ENCODE data around the gene CHD6. TPM values are rescaled to one million over a fixed set of nuclear protein-coding genes. Genes with fewer than 3 reads are reported as not detected.

Gene CHD6
- total RNA-seq, 4 donors from 2014 or later: 21.5 to 97.6 (median 53.7) TPM

DNA sequence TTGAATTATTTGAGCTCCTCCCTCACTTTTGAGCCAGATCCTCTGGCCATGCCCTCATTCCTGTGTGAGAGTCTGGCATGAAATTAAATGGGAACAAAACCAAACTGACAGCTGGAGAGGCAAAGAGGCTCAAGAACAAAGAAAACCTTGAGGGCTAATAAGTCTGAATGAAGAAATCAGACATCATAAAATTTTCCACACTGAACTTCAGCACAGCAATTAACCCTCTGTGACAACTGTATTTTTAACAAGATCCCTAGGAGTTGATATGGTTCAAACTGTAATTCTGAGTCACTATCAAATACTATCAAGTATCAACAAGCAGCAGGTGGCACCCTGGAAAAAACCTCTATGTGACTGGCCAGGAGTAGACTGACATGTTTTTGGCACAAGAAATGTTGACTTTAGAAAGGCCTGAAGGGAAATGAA is 142.2 kb downstream of the CHD6 start:
- H3K4me3 ChIP-seq: no peak overlapping the region
- peak overlapping the region in 1 of 2 donors; percentile 43 for H3K27ac ChIP-seq
- no peaks in the 10 kb centered on the region for H3K4me1 ChIP-seq
- no peaks in the 10 kb centered on the region for H3K27me3 ChIP-seq
- intact Hi-C loops (cut with DNase I; ENCODE audit: low total_unique reads): no loop called here
- H3K36me3 ChIP-seq: no peaks in the 10 kb centered on the region
- H3K9me3 ChIP-seq: no peaks in the 10 kb centered on the region
- TF ChIP-seq CTCF (IDR thresholded peaks at IDR 0.05) (no peak), POLR2A (IDR thresholded peaks at IDR 0.05) (no peak)
- no peak for DNase-seq

GRCh38 chr20:41475503-41475902 is 142.7 kb downstream of the CHD6 start:
- TF ChIP-seq CTCF (IDR thresholded peaks at IDR 0.05) (no peak), POLR2A (IDR thresholded peaks at IDR 0.05) (no peak)
- no peak for DNase-seq
- intact Hi-C loops (cut with DNase I; ENCODE audit: low total_unique reads): no loop called here
- H3K4me1 ChIP-seq: no peaks in the 10 kb centered on the region
- no peak overlapping the region for H3K4me3 ChIP-seq
- H3K36me3 ChIP-seq: no peaks in the 10 kb centered on the region
- peak overlapping the region in 1 of 2 donors; percentile 43 for H3K27ac ChIP-seq
- H3K27me3 ChIP-seq: no peaks in the 10 kb centered on the region
- no peaks in the 10 kb centered on the region for H3K9me3 ChIP-seq

- Histone ChIP-seq H3K27me3 (no peaks in the 10 kb centered on the region), H3K27ac (peak overlapping the region in 1 of 2 donors; percentile 17), H3K9me3 (no peaks in the 10 kb centered on the region), H3K4me3 (no peak overlapping the region), H3K36me3 (no peaks in the 10 kb centered on the region), H3K4me1 (no peaks in the 10 kb centered on the region)
- TF ChIP-seq POLR2A (IDR thresholded peaks at IDR 0.05): no peak
- TF ChIP-seq CTCF (IDR thresholded peaks at IDR 0.05): no peak
- DNase-seq: no peak
- intact Hi-C loops (cut with DNase I; ENCODE audit: low total_unique reads): no loop called here
Measured at GRCh38 chr20:41470362-41471095, 147.6 kb downstream of the CHD6 start.

DNA sequence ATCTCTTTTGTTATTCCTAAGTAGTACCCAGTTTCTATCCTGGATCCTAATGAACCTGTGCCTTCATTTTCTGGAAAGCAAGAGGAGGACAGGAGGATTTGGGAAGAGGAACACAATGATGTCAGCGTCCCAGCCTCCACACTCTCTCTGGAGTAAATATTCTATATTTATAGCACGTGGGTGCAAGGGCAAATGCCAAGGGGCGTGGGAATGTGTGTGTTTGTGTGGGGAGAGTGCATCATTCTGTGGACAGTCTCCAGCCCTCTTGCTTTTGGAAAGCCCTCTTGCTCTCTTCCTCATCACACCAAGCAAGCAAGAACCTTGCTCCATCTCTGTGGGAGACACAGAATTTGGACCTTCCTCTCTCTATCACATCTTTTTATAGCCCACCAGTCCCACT is 148.3 kb downstream of the CHD6 start:
- Histone ChIP-seq H3K27me3 (no peaks in the 10 kb centered on the region), H3K27ac (no peak overlapping the region), H3K9me3 (no peaks in the 10 kb centered on the region), H3K4me3 (no peak overlapping the region), H3K36me3 (no peaks in the 10 kb centered on the region), H3K4me1 (no peaks in the 10 kb centered on the region)
- TF ChIP-seq POLR2A (IDR thresholded peaks at IDR 0.05): no peak
- no peak for TF ChIP-seq CTCF (IDR thresholded peaks at IDR 0.05)
- DNase-seq: peak in 1 of 2 donors; percentile 32
- intact Hi-C loops (cut with DNase I; ENCODE audit: low total_unique reads): no loop called here

DNA sequence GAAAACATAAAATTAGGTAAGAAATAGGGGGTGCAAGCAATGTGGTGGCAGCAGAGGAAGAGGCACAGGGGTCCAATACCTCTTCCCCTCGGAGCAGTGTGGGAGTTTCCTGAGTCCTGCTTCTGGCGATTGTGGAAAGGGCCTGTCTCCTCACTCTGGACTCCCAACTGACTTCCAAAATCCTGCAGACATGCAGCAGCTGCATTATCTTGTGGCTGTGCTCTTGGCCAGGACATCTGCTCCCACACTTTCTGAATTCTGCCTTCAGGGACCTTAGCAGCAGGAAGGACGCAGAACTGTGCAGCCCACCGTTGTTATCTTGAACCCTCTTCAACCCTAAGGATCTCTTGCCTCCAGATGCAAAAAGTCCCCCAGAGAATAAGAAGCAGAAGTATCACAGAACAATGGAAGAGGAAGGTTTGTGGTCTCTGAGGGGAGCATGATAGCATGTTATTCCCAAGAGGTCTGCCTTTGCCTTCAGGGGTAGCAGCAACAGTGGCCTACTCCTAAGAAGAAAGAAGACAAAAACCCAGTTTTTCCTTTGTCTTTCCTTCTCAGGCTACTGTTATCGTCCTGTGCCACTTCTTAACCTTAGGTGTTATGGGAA is 149.1 kb downstream of the CHD6 start:
- Histone ChIP-seq H3K4me1 (no peaks in the 10 kb centered on the region), H3K27ac (no peak overlapping the region), H3K9me3 (no peaks in the 10 kb centered on the region), H3K27me3 (no peaks in the 10 kb centered on the region), H3K36me3 (no peaks in the 10 kb centered on the region), H3K4me3 (no peak overlapping the region)
- no peak for DNase-seq
- intact Hi-C loops (cut with DNase I; ENCODE audit: low total_unique reads): no loop called here
- TF ChIP-seq POLR2A (IDR thresholded peaks at IDR 0.05) (no peak), CTCF (IDR thresholded peaks at IDR 0.05) (no peak)

All from uterus (tissue), 4 donors.